HG02798 (cell line): Measurements from ENCODE around the gene CRMP1.

Experiments used
- ATAC-seq: cut with Tn5 transposase; IDR thresholded peaks from one replicate; pipeline ENCODE4 v1.9.1; 2021; ENCODE audit warnings: mild to moderate bottlenecking; ENCODE audit not compliant: unreplicated experiment, poor library complexity

CRMP1 gene

DNA sequence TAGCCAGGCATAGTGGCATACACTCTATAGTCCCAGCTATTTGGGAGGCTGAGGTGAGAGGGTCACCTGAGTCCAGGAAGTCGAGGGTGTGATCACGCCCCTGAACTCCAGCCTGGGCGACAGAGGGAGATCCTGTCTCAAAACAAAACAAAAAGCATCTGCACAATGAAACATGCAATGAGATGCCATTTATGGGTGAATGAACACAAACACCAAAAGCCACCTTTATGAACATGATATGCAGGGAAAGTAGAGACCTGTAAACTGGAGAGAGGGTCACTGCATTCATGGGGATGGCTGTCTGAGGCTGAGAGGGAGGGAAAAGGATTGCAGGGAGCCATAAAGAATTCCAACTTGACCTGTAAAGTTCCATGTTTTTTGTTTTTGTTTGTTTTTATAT lies 111.2 kb downstream of the CRMP1 start:
- ATAC-seq, result no peak

DNA sequence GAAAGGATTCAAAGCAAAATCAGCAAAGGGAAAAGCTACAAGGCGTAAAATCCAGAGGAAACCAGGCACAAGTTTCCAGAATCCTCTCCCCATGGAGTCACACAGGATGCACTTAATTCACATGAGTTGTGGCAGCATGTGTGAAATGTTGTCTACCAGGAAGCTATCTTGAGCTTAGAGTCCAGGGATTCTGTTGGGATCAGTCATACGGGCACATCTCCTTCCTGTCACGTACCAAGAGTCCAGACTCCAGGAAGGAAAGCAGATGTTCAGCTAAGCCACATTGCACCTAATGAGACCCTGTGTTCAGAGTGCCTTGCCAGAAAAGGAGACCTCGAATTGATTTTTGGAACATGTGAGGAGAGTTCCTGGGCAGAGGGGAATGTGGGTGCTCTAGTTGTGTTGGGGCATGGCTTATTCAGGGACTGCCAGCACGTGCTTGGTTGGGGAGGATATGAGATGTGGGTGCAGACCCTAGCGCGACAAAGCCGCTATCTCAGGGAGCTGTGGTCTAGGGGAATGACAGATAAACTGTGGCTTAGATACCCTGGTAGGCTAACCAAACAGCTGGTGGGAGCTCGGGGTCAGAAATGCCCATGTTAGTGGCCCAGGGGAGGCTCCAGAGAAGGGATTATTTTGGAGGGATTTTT lies 111.9 kb downstream of the CRMP1 start:
- ATAC-seq, result no peak

DNA sequence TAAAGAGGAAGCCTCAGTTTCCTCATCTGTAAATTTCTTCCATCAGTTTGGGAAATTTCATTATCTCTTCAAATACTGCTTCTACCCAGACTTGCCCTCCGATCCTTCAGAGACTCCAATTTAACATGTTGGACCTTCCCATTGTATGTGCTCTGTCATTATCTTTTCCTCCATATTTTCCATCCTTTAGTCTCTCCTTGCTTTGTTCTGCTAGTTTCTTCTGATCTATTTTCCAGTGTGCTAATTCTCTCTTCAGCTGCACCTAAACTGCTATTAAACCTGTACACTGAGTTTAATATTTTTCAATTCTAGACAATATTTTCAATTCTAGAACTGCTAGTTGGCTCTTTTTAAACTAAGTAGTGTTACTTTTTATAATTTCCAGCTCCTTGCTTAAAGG lies 116.4 kb downstream of the CRMP1 start:
- no peak for ATAC-seq

DNA sequence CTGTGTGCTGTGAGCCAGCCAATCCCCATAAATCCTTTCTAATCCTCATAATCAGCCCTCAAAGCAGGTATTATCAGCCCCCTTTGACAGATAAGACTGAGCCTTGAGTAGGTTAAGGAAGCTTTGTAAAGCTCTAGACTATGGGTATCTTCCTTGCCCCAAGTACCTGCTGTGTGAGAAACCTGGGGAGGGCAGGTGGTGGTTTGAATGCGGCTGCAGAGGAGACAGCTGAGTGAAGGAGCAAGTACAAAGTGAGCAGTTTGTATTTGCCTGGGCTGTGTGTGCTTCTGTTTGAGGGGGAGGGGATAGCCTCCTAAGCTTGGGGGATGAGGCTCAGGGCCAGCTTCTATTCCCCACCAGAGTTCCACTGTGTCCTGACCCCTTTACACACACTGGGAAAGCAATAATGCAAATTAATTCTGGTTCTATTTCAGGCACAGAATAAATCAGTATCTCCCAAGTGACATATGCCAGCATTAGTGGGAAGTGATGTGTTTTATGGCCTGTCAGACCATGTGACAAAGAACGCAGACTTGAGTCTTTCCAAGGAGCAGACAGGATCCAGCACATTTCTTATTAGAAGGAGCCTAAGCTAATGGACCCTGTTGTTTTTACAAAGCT lies 118.4 kb downstream of the CRMP1 start:
- ATAC-seq, result no peak

DNA sequence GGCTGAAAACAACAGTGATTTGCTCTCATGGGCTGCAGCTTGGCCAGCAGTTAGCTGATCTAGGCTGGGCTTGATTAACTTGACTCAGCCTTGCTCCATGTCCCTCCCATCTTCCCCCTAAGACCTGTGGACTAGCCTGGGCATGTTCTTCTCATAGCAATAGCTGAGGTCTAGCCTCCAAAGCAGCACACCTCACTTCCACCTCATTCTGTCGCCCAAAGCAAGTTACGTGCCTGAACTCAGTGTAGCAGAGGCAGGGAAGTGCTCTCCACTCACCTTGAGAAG lies 119.7 kb downstream of the CRMP1 start:
- no peak for ATAC-seq

DNA sequence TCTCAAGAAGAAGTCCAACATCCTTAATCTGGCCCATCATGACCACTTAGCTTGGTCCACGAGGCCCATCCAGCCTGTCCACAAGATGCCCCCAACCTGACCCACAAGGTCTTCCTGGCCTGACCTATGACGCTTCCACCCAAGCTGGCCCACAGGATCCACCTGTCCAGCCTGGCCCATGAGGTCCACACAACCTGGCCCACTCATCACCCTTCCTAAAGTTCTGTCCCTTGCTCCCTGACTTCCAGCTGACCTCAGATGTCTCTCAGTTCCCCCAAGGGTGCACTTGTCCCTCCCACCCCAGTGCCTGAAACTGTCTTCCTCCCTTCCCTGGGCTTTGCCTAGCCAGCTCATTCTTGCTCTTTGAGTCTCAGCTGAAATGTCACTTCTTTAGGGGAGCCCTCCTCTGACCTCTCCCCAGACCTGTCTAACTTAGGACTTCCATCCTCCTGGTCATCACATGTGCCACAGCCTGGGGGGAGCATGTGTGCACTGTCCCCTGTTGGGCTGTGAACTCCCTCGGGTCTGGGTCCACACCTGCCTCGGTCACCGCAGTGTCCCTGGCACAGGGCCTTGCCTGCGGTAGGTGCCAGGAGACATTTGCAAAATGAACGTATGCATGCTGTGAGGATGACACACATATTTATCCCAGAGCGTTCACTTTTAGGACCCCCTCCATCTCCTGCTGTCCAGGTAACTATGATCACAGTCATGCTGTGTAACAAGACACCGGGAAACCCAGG lies 120.2 kb downstream of the CRMP1 start:
- ATAC-seq, result no peak
